ENCODE results near the gene NDEL1. TPM values are rescaled to one million over a fixed set of nuclear protein-coding genes. Genes with fewer than 3 reads are reported as not detected.

Gene NDEL1
- total RNA-seq, 1 donor from 2014 or later, result 24.8 TPM

Other genes starting within 250 kb of the NDEL1 start
- gene BORCS6, start 245.7 kb upstream of the NDEL1 start, total RNA-seq, result 8.5 TPM
- gene AURKB, start 225.3 kb upstream of the NDEL1 start, total RNA-seq, result 0.56 TPM
- 13.0 TPM for gene CTC1, start 187.8 kb upstream of the NDEL1 start, total RNA-seq
- gene PFAS, start 186.6 kb upstream of the NDEL1 start, total RNA-seq, result 10.0 TPM
- gene RANGRF, start 147.2 kb upstream of the NDEL1 start, total RNA-seq, result 23.2 TPM
- gene SLC25A35, start 140.5 kb upstream of the NDEL1 start, total RNA-seq, result 1.00 TPM
- 17.2 TPM for gene ARHGEF15, start 125.6 kb upstream of the NDEL1 start, total RNA-seq
- gene ODF4, start 96.0 kb upstream of the NDEL1 start, total RNA-seq, result not detected
- 939 TPM for gene RPL26, start 52.7 kb upstream of the NDEL1 start, total RNA-seq
- not detected for gene RNF222, start 38.1 kb upstream of the NDEL1 start, total RNA-seq
- gene MYH10, start 194.8 kb downstream of the NDEL1 start, total RNA-seq, result 31.5 TPM

Data from Right ventricle myocardium superior (tissue), 1 donor.